ENCODE data around the gene RXFP4. TPM values are rescaled to one million over a fixed set of nuclear protein-coding genes. Genes with fewer than 3 reads are reported as not detected.

RXFP4 gene
- total and polyA plus RNA-seq, 2 of the 13 experiments (the other 11 are each of a cell fraction or from before 2014, with no cell fraction given), result 0.38 to 1.4 TPM

DNA sequence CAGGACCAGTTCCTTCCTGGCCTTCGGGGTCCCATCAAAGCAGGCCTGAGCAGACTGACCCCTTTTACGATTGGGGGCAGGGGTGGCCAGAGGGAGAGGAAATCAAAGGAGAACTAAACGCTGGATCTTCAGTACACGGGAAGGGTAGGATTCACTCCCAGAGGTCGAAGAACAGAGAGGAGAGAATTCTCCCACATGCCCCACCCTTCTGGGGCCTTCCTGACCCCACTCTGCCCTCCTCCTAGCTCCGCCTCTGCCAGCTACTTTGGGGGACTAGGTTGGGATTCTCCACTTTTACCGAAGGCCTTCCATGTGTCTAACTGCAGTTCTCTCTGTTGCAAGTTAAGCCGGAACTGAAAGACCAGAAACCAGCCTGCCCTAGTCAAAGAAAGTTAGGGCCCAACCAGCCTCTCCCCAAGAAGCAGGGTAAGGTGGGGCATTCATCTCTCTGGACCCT, 37.6 kb downstream of the RXFP4 start:
- Histone ChIP-seq H3K9me3 (ENCODE audit: low read length) (no peaks in the 10 kb centered on the region), H4K20me1 (ENCODE audit: insufficient read depth, low read length) (no peaks in the 10 kb centered on the region), H3K4me1 (ENCODE audit: insufficient read depth, low read length) (peaks cover 87% of the 10 kb centered on the region), H3K27ac (ENCODE audit: extremely low read length, insufficient read depth, low read length) (peak overlapping the region; percentile 56), H3K36me3 (replicated peaks in 1 of 2; ENCODE audit: control insufficient read depth in 1 of 2, insufficient read depth in 2 of 2, low read length in 2 of 2) (no peaks in the 10 kb centered on the region; a peak in 1 of 5 replicates), H3K4me2 (ENCODE audit: low read depth, low read length) (peak overlapping the region; percentile 92), H3K79me2 (ENCODE audit: insufficient read depth, low read length) (peaks cover 38% of the 10 kb centered on the region), H2AFZ (ENCODE audit: low read length) (no peak overlapping the region), H3K4me3 (replicated peaks in 1 of 3; ENCODE audit: insufficient read depth in 1 of 3, low read depth in 2 of 3, low read length in 3 of 3) (peak overlapping the region; percentile 85 to 92 (median 90)), H3K27me3 (ENCODE audit: control insufficient read depth in 1 of 2, insufficient read depth in 2 of 2, low read length in 2 of 2) (no peaks in the 10 kb centered on the region; a peak in 1 of 5 replicates), H3K9ac (ENCODE audit: insufficient read depth, low read depth, low read length) (peak overlapping the region; percentile 83)
- in situ Hi-C loops (cut with HindIII; ENCODE audit: extremely low pct_ligation_motif_present, low pct_unique_long_range_greater_than_20kb) (no loop called here), intact Hi-C loops (cut with micrococcal nuclease; ENCODE audit: unreplicated experiment) (loop anchor here (5.0 kb wide), 1 partner anchor 37 kb away; the partner anchor contains the start of gene RXFP4)
- TSS peak; percentile 75 for BruUV-seq (replicated peaks)
- TF ChIP-seq ZNF713 (CRISPR knock-in tag; IDR thresholded peaks at IDR 0.05) (0 out of 2 replicates have a peak, but pooled peaks have one; percentile 0), CCDC6 (CRISPR knock-in tag; IDR thresholded peaks at IDR 0.05) (0 out of 2 replicates have a peak, but pooled peaks have one; percentile 43), KLF12 (CRISPR knock-in tag; IDR thresholded peaks at IDR 0.05; ENCODE audit: borderline replicate concordance) (0 out of 2 replicates have a peak, but pooled peaks have one; percentile 48), ZNF777 (CRISPR knock-in tag; IDR thresholded peaks at IDR 0.05) (0 out of 2 replicates have a peak, but pooled peaks have one; percentile 10), ZNF501 (CRISPR knock-in tag; IDR thresholded peaks at IDR 0.05) (peak; percentile 49; the same call in 1 of the 2 replicates), ARHGAP35 (CRISPR knock-in tag; IDR thresholded peaks at IDR 0.05; ENCODE audit: borderline replicate concordance) (0 out of 2 replicates have a peak, but pooled peaks have one; percentile 22), RARA (CRISPR knock-in tag; IDR thresholded peaks at IDR 0.05) (peak; percentile 68), ZNF430 (CRISPR knock-in tag; IDR thresholded peaks at IDR 0.05) (0 out of 2 replicates have a peak, but pooled peaks have one; percentile 22), AGO2 (optimal IDR thresholded peaks at IDR 0.05; ENCODE audit: low read depth, low read length) (no peak), SMAD9 (CRISPR knock-in tag; IDR thresholded peaks at IDR 0.05) (no peak)
- TF ChIP-seq, protein P1, sequence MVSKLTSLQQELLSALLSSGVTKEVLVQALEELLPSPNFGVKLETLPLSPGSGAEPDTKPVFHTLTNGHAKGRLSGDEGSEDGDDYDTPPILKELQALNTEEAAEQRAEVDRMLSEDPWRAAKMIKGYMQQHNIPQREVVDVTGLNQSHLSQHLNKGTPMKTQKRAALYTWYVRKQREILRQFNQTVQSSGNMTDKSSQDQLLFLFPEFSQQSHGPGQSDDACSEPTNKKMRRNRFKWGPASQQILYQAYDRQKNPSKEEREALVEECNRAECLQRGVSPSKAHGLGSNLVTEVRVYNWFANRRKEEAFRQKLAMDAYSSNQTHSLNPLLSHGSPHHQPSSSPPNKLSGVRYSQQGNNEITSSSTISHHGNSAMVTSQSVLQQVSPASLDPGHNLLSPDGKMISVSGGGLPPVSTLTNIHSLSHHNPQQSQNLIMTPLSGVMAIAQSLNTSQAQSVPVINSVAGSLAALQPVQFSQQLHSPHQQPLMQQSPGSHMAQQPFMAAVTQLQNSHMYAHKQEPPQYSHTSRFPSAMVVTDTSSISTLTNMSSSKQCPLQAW (CRISPR knock-in tag; IDR thresholded peaks at IDR 0.05), result peak; percentile 5; the same call in 1 of the 2 replicates
- CTCF ChIA-PET (ENCODE audit: low intra/inter-chr PET ratio, low total read pairs), result no interaction called here
- POLR2A ChIA-PET, result interaction anchor here (0.6 to 13.5 kb wide), 15 partner anchors 10 to 197 kb away, joined by 3 to 390 read pairs (median 8); partner anchors contain the start of genes KHDC4 and RXFP4
- DNase-seq (ENCODE audit: low spot score), result no peak
- 2% methylated on average over 8 of the region's 8 CpGs for WGBS (ENCODE audit: low lambda C conversion rate)
- FAIRE-seq, result no peak
- ATAC-seq, result 0 out of 3 replicates have a peak, but pooled peaks have one; percentile 2

All from HepG2 (cell line).